DMS153 treated with DMSO at 0.1 percent for 48 hours (cell line): ENCODE data around the gene SLC9A9.
"Not testable (repeated sequence)": the region's sequence is repeated elsewhere in the genome, so short reads cannot be mapped to it uniquely, and the experiment has no call there.

ENCODE experiments used
- DNase-seq: peaks from one replicate; lab custom pipeline; 2025; ENCODE audit not compliant: unreplicated experiment; lab: John Stamatoyannopoulos, UW

SLC9A9 gene

DNA sequence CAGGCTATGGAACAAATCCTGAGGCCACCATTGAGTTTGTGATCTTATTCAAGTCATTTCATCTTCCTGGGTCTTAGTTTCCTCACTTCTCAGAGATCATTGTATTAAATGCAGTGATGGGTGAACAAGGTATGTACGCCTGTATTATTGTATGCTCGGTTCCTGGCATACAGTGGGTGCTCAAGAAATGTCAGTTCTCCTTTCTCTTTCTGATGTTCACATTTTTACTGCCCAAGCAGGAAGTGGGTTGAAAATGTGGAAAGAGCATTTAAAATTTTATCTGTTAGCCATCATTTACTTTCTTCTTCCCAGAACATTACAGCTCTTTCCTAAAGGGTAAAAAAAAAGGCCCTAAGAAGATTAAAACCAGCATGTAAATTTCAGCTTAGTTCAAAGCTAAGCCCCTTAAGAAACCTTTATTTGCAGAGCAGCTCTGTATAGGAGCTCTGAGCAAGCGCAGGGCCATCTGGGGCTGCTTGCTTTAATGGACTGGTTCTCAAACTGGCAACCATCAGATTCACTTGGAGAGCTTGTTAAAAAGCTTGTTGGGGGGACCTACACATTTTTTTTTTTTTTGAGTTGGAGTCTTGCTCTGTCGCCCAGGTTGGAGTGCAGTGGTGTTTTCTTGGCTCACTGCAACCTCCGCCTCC is 549.3 kb downstream of the SLC9A9 start:
- DNase-seq: no peak

DNA sequence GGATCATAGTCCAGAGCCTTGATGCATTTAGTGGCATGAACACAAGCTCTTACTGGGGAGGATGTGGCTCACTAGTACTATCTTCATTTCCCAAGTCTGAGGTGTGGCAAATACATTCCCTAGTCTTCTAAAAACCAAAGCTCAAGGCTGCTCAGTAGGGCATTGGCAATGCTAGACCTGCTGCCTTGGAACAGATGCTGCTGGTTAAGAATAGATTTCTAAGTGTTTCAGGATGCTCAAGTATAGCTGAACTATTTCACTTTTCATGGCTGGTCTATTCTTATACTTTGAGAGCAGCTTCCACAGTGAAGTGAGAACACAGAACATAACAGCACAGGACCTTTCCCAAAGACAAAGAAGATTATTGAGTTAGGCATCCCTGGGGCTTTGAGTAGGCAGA is 549.9 kb downstream of the SLC9A9 start:
- no peak for DNase-seq

DNA sequence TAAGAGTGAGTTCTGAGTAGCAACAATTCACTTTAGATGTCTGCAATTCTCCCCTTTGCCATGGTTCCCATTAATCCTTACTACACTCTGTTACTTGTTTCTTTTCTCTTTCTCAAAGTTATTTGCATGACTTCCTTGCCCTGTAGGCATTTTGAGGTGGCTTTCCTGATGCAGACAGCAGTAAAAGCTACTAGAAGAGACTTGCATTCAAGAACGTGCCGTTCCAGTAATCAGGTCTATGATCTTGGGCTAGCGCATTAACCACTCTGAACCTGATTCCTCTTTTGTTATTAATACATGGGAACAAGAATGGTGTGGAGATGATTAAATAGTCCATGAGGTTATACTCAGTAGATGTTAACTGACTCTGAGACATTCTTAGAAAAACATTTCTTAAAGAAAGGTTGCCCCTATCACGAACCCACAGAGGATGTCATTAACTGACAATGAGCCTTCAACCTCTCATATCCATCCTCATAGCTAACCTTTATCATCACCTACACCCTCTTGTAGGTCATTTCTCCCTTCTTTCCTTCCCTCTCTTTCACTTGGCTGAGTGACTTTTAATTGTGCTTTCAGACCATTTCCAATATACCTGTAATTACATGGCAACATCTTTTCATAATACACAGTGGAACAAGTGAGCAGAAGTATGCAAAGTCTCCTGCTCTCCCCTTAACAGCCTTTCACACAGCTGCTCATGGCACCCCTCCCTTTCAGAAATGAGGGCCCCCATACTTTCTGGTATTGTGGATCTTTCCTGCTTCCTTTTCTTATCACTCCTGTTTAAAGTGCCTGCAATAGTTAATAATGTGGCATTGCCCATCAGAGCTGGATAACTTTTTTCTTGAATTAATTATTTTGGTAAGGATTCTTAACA is 552.8 kb downstream of the SLC9A9 start:
- DNase-seq: no peak

DNA sequence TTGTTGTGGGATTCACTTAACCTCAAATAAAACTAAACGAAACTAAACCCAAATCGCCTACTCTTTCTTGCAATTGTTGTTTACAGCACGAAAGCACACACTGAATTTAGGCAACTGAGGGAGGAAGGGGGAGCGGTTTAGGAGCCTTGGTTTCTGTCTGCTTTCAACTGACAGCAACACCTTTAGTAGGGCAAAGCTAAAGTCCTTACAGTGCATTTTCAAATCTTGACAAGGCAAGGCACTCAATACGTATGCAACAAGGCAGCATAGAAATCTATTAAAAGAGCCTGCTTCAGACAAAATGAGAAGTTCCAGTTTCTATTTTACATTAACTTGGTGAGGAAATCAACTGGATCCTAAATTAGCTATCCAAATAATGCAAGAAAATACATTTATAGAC is 554.1 kb downstream of the SLC9A9 start:
- no peak for DNase-seq

DNA sequence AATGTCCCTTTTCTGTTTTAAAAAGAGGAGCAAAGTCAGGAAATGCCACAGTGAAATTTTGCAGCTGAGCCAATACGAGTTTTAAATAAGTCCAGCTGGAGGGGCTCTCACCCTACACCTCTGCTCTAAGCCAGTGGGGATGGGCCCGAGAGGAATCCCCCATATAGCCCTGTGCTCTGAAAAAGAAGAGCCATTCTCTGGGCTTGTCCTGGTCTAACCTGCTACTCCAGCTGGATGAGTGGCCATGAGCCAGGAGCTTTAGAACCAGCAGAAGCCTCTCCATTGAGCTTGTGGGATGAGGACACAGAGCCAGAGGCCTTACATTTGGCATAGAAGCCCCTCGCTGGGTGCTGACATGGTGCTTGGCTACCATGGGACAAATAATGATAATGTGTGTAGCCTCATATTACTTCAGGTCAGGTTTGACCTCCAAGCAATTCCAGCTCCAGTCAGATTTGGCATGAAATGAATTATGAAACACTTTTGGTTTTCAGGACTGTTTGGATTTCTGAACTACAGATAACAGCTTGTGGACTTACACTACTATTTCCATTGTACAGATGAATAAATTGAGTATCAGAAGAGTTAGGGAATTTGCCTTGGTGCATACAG is 556.3 kb downstream of the SLC9A9 start:
- no peak for DNase-seq

DNA sequence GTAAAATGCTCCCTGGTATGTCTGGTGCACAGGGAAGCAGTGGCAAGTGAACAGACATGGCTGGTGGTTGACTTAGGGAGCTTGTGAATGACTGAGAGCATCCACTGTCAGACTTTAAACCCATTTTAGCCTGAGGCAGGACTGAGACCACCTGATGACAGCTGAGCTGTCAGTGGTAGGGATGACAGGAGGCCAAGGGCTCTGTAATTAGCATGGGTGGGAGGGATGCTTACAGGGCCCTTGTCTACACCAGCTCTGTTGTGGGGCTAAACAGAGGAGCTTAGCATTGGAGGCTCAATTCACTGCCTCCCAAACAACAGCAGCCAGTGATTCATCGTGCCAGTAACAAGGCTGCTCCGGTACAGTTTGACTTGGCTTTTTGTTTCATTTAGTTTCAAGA is 559.3 kb downstream of the SLC9A9 start:
- DNase-seq: no peak

DNA sequence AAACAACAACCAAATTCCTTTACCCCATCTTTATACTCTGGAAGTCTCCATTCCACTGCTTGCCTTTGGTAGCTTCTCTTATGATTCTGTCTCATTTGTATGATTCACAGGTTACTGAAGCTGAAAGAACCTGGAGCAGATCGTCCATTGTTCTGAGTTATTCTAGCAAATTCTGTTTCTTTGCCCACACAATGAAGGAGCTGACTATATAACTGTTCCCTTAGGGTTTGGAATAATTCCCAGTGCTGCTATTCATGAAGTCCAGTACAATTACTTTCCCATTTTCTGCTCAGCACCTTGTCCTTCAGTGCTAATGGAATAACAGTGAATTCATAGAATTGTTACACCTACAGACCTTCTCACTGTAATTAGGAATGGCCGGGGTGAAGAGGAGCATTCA is 560.9 kb downstream of the SLC9A9 start:
- no peak for DNase-seq

DNA sequence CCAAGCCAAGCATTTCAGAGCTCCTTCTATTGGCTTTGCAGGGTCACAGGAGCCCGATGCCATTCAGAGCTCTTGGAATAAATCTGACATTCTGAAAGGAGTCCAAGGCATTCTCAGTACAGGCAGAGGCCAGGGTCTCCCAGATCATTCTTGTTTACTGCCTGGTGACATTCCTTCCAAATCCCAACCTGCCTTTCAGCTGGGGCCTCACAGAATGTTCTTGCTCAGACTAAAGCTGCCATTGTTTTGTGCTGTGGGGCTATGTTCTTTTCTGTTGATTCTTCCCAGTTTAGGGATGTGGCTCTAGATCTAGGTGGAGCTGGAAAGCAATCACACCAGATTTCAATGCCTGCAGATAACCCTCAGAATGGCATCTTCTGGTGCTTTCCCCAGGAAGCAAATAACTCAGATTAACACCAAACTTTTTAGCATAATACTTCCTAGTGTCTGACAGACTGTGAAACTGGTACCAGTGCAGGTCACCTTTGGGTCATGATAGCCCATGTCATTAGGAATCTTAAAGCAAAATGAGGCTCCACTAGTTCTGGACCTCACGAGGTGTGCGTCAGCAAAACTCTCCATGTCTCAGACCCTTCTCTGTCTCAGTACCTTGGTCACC is 561.8 kb downstream of the SLC9A9 start:
- no peak for DNase-seq

DNA sequence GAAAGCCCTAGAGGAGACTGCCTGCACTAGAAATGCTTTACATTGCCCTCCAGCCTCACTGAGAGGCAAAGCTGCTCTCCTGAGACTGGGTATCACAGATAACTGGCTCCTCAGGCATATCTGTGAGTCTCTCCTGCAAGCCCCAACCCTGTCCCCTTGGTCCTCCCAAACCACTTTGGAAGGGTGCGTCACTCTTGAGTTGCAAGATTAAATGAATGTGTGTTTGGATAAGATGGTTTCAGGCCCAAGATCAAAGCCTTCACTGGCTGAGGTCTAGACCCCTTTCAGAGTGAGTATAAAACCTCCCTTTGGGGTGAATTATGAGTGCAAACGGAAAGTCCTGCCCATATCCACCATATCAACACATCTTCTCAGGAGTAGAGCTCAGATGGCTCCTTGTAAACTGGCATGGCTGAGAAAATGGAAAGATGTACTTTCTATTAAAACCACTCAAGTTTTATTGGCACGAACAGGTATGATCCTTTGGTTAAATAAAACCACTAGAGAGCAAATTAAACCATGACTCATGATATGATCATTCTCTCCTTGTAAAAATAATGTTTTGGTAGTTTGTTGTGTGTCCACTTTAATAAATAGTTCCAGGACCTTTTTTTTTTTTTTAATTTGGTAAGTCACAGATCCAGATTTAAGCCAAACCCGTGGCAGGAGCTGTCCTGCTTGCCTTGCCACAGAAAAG is 564.7 kb downstream of the SLC9A9 start:
- no peak for DNase-seq

DNA sequence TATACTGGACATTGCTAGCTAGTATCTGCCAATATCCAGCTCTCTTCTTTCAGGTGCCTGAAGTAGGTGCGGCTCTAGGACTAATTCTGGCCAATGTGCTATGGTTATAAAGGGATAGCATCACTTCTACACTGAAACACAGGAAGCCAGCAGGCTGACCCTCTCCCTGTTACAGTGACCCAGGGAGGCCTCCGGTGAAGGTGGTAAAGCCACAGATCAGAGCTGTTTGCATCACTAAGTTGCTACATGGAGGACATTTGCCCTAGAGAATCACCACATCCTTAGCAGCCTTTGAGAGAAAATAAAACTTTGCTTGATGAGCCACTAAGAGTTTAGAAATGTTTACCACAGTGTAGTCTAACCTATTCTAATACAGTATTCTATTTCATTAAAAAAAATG is 567.3 kb downstream of the SLC9A9 start:
- DNase-seq: no peak

DNA sequence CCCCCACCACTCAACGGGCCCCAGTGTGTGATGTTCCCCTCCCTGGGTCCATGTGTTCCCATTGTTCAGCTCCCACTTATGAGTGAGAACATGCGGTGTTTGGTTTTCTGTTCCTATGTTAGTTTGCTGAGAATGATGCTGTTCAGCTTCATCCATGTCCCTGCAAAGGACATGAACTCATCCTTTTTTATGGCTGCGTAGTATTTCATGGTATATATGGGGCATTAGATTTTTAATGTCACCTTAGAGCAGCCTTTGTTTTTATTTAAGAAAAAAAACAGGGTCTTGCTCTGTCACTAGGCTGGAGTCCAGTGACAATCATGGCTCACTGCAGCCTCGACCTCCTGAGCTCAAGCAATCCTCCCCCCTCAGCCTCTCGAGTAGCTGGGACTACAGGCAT is 568.7 kb downstream of the SLC9A9 start:
- not testable (repeated sequence) for DNase-seq

DNA sequence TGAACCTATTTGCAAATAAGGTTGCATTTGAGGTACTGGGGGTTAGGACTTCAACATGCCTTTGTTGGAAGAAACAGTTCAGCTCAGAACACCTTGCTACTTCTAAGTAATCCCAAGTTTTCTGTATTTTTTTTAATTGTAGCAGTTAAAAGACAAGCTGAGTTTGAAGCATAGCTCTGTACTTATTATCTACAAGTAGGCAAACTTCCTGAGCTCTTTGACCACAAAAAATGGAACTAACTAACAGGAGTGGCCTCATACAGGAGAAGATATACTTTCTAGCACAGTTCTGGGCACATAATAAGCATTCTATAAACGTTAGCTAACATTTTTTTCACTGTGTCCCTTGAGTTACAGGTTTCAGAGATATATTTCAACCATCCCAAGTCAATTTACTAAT is 569.5 kb downstream of the SLC9A9 start:
- DNase-seq: no peak

DNA sequence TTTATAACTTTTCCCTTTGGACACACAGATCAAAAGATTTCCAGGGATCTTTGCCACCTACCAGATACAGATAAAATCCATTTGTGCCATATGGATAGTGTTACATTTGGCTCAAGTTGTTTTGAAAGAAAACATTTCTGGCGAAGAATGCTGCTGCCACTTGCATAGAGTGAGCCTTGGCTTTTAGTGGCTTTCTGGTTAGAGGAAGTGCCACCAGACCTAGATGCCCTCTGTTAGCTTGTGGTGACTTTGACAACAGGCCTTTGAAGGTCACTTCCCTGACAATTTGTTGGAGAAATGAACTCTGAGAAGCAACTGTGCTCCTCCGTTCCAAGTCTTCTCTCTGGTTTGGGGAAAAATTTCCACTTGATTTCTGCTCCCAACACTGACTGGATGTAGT is 570.7 kb downstream of the SLC9A9 start:
- no peak for DNase-seq

DNA sequence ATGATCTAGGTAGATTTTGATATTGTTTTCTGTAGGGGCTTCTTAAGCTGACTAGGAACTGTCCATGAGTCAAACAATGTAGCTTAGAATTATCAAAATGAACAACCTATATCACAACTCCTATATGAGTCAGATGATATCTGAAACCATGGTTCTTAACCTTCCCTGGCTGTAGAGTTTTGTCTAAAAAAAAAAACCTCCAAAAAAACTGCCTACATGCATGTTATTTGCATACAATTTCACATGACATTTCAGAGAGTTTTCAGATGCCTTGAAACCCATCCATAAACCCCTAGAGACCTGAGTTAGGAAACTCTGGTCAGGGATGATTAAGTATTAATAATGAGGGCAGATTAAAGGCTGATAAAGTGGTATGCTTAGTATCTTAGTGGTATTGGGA is 571.7 kb downstream of the SLC9A9 start:
- DNase-seq: no peak

DNA sequence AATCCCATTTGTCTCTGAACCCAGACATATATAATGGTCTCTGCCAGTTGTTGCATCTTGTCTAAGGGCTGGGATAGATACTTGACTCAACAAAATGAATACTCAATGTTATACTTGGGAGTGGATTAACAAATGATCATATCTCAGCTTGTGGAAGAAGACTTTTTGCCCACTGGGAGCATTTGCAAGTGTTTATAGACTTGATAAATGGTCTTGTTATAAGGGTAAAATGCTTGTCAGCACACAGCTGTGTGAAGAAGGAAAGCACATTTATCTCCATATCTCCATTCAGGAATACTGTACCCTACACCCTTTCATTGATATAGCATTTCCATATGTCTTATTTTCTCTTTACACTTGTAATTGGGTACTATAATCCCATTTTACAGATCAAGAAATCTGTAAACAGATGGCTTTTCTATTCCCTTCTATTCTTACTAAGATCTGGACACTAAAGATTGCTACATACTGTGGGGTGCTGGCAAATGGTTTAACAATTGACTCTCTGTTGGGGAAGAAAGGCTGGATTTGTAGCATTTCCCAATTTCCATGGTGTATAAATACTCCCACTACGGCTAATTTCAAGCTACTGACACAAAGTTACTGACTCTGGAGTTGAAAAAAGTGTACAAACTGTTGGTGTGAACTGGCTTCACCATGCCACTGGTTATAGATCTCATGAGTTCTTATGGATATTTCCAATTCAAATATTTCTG is 574.1 kb downstream of the SLC9A9 start:
- no peak for DNase-seq

DNA sequence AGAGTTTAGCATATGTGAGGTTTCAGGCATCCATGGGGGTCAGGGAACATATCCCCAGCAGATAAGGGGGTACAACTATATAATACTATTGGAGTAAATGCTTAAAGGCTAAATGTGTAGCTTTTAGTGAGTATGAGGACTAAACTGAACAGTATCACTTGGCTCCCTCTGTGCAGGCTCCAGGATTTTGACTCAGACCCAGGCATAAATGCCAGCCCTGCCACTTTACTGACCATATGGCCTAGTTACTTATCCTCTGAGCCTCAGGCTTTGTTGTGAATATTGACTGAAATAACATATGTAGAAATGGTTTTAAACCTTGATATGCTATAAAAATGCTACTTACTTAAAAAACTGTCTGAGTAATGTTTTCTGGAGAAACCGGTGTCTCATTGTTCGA is 577.1 kb downstream of the SLC9A9 start:
- DNase-seq: no peak

DNA sequence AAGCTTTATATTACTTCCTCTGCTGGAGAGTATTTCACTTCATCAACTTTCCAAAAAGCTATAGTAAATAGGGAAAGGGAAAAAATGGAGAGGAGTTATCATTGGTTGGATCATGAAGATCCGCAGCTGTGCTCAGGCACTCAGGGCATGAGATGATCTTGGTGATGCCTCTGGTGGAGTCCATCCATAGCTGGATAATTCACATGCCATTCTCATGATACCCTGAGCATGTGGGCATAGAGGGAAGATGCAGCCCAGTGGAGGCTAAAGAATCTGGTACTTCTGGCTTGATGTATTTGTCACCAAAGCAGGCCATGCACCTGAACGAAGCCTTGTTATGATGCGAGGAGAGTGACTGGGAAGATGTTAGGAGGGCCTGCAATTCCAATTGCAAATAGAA is 578.5 kb downstream of the SLC9A9 start:
- DNase-seq: no peak

DNA sequence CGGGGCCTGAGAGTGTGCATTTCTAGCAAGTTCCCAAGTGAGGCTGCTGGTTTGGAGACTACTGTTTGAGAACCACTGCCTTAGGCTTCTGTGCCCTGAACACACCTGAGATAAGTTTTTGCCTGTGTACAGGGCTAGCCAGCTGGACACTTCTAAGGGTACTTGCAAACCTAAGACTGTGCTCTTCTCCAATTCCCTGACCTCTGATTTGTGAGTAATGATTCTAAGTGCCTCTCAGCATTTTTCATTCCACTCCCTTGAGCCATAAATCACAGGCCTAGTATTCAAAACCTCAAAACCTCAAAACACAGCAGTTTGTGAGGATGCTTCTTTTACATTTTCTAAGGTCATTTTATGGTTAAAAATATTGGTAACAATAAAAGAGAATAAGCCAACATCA is 580.3 kb downstream of the SLC9A9 start:
- DNase-seq: no peak

DNA sequence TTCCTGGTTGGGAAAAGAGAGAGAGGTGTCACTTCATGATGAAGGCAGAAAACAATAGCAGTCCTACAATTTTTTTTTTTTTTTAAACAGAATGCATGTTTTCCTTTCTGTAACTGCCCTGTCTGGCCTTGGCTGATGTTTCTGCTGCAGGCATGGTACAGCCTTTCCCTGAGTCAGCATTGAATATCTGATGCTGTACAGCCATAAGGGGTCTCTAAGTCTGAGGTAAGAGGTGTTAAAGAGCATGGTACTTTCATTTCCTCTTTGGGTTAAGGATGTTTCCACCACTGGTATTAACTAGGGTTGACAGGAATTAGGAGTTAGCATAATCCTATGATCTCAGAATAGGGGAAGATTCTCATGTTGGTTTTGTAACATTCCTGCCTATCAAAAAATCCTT is 581.3 kb downstream of the SLC9A9 start:
- DNase-seq: no peak

DNA sequence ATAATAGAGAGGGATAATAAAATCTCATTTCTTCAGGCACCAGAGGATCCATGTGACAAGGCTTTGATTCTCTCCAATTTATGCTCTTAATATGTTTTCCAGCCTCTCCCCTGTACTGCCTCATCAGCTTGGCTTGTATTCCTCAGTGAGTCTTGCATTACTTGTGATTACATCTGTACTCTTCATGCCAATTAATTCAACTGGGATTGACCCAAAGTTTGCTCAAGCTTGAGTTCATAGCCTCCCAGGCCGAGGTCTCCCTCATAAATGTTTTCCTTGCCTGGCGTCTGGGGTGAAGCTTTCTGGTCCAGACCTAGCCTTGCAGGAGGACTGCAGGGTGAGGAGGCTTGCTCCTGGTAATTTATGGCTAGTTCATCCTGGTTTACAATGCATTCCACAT is 581.8 kb downstream of the SLC9A9 start:
- no peak for DNase-seq
